Thoracic aorta (tissue), 2 donors: ENCODE measurements around the gene CLSTN2. TPM values are rescaled to one million over a fixed set of nuclear protein-coding genes. Genes with fewer than 3 reads are reported as not detected.

Experiments
- ATAC-seq: fragments of 150-250 bp; one replicate; pipeline ENCODE4 v1.8.0; 2017; ENCODE audit warnings: low read depth; ENCODE audit not compliant: insufficient number of reproducible peaks, low FRiP score
- DNase-seq: peaks from one replicate; pipeline ENCODE4 v3.0.0-alpha.2; 2020; ENCODE audit warnings: low spot score
- H3K27ac ChIP-seq, 2 donors: fragments of 200-600 bp; sonication (generic); 1 replicate in 1 of 2; 2 replicates in 1 of 2; pipeline ENCODE4 v1.5.1; 2016; ENCODE audit warnings: mild to moderate bottlenecking in 2 of 2, moderate library complexity in 2 of 2
- H3K27me3 ChIP-seq: fragments of 200-600 bp; sonication (generic); replicated peaks from 2 replicates; pipeline ENCODE4 v1.6.0; 2016; ENCODE audit warnings: mild to moderate bottlenecking; ENCODE audit not compliant: insufficient read depth
- H3K36me3 ChIP-seq: fragments of 200-600 bp; sonication (generic); one replicate; pipeline ENCODE4 v1.5.1; 2016
- H3K4me1 ChIP-seq, 2 donors: fragments of 200-600 bp; sonication (generic); 1 replicate in 1 of 2; 2 replicates in 1 of 2; pipeline versions ENCODE4 v1.5.1 to v1.6.0; 2016; ENCODE audit warnings: low read depth in 2 of 2, mild to moderate bottlenecking in 1 of 2; ENCODE audit not compliant: control insufficient read depth in 1 of 2
- H3K4me3 ChIP-seq: fragments of 200-600 bp; sonication (generic); 2 replicates; pipeline ENCODE4 v1.5.1; 2016; ENCODE audit warnings: mild to moderate bottlenecking
- H3K9me3 ChIP-seq: fragments of 200-600 bp; sonication (generic); 2 replicates; pipeline ENCODE4 v1.5.1; 2016
- CTCF ChIP-seq: fragments of 200-600 bp; sonication (generic); IDR thresholded peaks from one replicate; pipeline ENCODE4 v1.5.1; 2019; ENCODE audit warnings: antibody characterized with exemption
- total RNA-seq, 2 donors: library from RNA; depleted of rRNA; stranded (reverse); fragments of >200 nt; gene quantifications; one replicate each; pipeline versions ENCODE4 v1.1.0 to v1.2.3, GENCODE V29; 2016

The CLSTN2 gene
- total RNA-seq, 2 donors from 2014 or later: 7.6 to 15.7 TPM

- Histone ChIP-seq H3K9me3 (no peaks in the 10 kb centered on the region), H3K27me3 (no peaks in the 10 kb centered on the region), H3K4me3 (no peak overlapping the region), H3K36me3 (no peaks in the 10 kb centered on the region), H3K4me1 (no peaks in the 10 kb centered on the region), H3K27ac (no peak overlapping the region)
- TF ChIP-seq CTCF: no peak
- no peak for DNase-seq
- no peak for ATAC-seq
Observed at GRCh38 chr3:140370686-140371085, 435.7 kb downstream of the CLSTN2 start.

GRCh38 chr3:140373234-140373633 lies 438.2 kb downstream of the CLSTN2 start:
- H3K27me3 ChIP-seq: no peaks in the 10 kb centered on the region
- no peak overlapping the region for H3K4me3 ChIP-seq
- no peak for ATAC-seq
- no peak overlapping the region for H3K27ac ChIP-seq
- no peak for TF ChIP-seq CTCF
- H3K36me3 ChIP-seq: no peaks in the 10 kb centered on the region
- no peaks in the 10 kb centered on the region for H3K9me3 ChIP-seq
- no peaks in the 10 kb centered on the region for H3K4me1 ChIP-seq
- no peak for DNase-seq

- no peak for TF ChIP-seq CTCF
- DNase-seq: no peak
- no peak for ATAC-seq
Observed at GRCh38 chr3:140375002-140375401, 440.0 kb downstream of the CLSTN2 start.

GRCh38 chr3:140376136-140376889 lies 441.3 kb downstream of the CLSTN2 start:
- H3K4me3 ChIP-seq: no peak overlapping the region
- ATAC-seq (no peak), DNase-seq (no peak)
- H3K36me3 ChIP-seq: no peaks in the 10 kb centered on the region
- H3K4me1 ChIP-seq: no peaks in the 10 kb centered on the region
- H3K27ac ChIP-seq: no peak overlapping the region
- H3K27me3 ChIP-seq: no peaks in the 10 kb centered on the region
- TF ChIP-seq CTCF: no peak
- no peaks in the 10 kb centered on the region for H3K9me3 ChIP-seq

More at GRCh38 chr3:140375002-140375401, 440.0 kb downstream of the CLSTN2 start:
- no peaks in the 10 kb centered on the region for H3K36me3 ChIP-seq
- no peaks in the 10 kb centered on the region for H3K27me3 ChIP-seq
- no peaks in the 10 kb centered on the region for H3K4me1 ChIP-seq
- H3K27ac ChIP-seq: no peak overlapping the region
- no peaks in the 10 kb centered on the region for H3K9me3 ChIP-seq
- H3K4me3 ChIP-seq: no peak overlapping the region

- Histone ChIP-seq H3K4me3 (no peak overlapping the region), H3K27me3 (no peaks in the 10 kb centered on the region), H3K4me1 (no peaks in the 10 kb centered on the region), H3K27ac (no peak overlapping the region), H3K36me3 (no peaks in the 10 kb centered on the region), H3K9me3 (no peaks in the 10 kb centered on the region)
- DNase-seq (no peak), ATAC-seq (no peak)
- no peak for TF ChIP-seq CTCF
Observed at GRCh38 chr3:140377644-140378043, 442.7 kb downstream of the CLSTN2 start.
